ENCODE data around the gene HHATL.
A peak's percentile ranks its signal among the peaks of the same experiment; 100 is the strongest.

The HHATL gene

DNA sequence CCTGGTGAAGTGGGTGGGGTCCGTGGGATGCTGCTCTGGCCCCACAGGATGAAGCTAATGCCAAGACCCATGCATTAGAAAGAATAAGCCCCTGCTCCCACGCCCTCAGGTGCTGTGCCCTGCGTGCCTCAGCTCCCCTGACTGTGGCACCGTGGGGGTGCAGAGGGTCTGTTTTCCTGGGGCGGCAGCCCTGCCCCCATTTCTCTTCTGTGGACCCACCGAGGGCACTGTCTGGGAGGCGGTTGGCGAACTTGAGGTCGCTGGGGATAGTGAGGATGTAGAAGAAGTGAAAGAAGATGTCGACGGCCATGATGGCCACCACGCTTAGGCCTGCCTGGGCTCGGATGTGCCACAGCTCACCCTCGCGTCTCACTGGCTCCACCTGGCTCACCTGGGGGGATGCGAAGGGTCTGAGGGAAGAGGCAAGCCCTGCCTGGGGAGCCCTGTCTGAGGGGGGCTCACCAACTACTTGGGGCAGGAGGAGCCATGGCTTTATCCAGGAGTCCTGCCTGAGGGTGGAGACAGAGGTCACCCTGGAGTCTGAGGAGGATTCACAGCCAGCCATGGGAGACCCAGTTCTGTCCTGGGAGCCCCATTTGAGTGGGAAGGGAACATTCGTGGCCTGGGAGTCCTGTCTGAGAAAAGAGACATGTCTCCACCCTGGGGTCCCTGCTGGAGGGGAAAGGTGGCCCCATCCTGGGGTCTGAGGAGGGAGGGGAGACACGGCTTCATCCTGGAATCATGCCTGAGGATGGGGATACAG lies 5.1 kb downstream of the HHATL start:
- peak; percentile 15 for DNase-seq

DNA sequence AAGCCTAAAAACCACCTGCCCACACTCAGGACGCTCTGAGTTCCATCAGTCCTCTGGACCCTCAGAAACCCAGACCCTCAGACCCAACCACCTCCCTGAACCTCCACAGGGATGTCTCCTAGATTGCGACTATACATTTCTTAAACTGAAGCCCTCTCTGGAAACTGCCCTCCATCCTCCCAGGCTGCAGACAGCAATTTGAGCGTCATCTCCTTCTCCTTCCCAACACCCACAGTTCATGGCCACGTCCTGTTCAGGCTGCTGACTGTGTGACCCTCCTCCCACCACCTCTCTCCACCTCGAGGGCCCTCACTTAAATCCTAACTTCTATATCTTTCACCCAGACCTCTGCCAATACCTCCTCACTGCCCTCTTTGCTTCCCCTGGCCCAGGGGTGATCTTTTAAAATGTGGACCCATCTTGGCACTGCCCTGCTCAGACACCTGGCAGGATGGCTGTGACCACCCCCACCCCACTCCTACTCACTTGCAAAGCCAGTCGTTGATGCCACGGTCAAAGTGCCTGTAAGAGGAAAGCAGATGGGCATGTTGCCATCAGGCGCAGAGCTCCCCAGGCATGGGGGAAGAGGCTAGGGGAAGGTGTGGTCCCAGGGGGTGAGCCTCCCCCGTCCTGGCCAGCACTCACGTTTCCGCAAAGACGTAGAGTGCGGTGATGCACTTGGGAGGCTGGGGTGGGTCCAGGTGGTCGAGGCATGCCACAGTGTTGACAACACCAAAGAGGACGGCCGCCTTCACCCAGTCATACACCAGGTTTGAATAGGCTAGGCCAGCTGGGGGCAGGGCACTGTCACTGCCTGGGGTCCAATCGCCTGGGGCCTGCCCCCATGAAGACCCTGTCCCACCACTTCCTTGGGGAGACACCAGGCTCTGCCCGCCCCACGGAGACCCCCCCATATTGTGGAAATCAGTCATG lies 6.0 kb downstream of the HHATL start:
- no peak for DNase-seq

DNA sequence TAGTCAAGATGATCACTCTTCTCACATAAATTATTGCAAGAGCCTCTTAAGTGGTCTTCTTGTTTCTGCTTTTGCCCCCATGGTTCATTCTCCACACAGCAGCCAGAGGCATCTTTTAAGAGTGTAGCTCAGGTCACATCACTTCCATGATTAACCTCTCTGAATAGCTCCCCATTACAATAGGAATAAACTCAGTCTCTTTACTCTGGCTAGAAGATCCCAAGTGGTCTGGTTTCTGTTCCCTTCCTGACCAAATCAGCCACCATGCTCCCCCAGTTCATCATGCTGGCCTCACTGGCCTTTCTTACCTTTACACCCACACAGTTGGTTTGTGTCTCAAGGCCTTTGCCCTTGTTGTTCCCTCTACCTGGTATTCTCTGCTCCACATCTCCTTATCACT lies 8.2 kb downstream of the HHATL start:
- no peak for DNase-seq

DNA sequence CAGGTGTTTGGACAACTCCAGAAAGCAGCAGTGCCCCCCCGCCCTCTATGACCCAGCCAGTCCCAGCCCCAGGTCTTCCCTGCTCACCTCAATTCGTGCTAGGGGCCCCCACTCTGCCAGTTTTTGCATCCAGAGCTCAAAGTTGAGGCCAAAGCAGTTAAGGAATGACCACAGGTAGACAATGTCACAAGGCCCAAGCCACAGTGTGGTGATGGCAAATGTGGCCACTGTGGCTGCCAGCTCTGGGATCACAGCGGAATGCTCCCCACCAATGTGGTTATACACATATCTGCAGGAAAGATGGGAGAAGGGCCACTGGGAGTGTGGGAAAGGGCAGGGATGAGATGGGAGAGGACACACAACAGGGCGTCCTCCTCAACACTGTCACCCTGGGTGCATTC lies 9.1 kb downstream of the HHATL start:
- DNase-seq: peak; percentile 6

DNA sequence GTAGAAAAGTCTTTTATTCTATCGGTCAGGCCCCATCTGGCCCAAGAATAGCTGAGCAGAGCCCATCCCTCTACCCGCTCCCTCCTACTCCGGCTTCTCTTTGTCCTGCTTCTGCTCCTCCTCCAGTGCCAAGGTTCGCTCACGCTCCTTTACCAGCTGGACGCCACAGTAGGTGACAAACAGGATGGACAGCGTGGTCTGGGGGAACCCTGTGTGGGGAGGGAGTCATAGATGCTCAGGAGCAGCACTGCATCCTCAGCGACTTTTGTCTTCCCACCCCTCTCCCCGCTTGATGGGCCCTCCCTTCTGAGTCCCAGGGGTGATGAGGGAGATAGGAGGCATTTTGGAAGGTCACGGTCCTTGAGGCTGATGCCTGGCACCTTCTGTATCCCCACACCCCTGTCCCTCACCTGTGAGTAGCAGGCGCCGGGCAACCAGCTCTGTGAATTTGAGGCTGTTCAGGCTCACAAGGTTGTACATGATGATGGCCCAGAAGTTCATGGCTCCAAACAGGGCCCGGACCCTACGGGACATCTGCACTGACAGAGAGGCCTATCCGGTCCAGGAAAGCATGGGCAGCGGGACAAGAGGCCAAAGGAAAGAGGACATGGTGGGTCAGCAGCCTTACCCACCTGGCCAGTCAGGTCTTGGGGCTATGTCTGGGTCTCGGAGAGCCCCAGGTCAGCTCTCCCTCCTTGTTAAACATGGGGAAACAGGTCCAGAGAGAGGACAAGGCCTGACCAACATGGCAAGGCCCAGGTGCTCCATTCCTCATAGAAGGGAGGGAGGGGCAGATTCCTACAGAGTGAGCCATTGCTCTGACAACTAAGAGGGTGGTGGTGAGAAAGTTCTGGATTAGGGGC lies 9.7 kb downstream of the HHATL start:
- peak; percentile 12 for DNase-seq

DNA sequence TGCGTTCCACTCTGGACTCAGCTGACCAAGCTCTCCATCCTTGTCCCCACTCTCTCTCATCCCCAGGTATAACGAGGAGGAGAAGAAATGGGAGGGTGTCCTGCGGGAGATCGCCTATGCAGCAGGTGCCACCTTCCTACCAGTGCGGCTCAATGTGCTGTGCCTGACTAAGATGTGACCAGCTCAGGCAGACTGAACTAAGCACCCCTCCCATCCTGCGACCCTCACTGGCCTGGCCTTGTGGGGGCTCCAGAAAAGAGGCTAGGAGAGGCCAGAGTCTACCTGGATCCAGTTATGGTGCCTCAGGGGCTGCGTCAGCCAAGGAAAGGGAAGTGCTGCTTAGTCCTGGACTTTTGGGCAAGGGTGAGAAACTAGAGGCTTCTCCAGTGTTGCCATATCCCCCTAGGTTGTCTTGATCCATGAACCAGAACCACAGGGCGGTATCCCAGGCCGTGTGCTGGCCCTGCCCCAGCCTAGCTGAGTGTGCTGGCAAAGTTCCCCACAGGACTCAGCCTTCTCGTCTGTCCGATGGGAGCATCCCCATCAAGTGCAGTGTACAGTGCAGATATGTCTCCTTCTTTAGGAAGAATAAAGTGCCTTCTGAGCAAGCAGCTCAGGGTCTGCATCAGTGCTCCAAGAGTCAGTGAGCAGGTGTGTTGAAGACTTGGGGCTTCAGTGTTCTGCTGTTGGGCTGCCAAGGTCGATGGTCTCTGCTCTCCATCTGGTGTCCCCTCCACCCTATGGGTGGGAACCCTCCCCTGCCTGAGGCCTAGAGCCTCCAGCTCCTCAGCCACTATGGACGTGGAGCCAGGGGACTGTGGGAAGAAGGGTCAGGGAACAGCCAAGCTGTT lies 10.6 kb downstream of the HHATL start:
- DNase-seq: peak; percentile 15

DNA sequence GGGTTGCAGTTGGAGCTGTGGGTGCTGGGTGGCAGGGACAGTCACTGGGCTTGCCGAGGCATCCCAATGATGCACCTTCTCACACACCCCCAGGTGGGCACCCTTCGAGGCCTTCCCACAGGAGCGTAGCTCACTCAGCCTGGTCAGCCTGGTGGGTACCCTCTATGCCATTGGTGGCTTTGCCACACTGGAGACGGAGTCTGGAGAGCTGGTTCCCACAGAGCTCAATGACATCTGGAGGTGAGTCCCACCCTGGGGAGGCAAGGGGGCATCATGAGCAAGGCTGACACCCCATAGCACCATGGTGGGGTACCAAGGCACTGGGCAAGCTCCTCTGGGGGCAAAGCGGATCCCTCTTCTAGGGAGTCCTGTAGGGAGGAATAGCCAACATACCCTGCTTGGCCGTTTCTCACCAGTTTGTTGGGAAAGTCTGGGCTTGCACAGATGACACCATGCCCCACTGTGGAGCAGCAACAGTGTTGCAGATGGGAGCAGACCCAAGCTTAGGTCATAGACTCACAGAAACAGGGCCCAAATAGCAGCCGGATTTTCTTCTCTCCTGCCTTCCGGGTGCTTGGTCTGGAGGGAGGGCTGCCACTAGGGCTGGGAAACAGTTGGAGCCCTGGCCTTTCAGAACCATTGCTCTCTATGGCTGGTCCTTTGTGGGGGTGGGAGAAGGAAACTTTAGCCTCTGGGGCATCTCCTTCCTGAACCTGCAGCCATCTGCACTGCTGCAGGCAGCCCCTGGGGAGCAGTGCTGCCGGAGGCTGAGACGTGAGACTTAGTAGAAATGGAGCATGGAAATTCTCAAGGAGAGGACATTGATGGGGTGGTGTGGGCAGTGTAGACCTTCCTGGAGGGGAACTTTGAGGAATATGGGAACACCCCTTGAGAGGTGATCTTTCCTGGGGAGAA lies 11.6 kb downstream of the HHATL start:
- peak; percentile 5 for DNase-seq

DNA sequence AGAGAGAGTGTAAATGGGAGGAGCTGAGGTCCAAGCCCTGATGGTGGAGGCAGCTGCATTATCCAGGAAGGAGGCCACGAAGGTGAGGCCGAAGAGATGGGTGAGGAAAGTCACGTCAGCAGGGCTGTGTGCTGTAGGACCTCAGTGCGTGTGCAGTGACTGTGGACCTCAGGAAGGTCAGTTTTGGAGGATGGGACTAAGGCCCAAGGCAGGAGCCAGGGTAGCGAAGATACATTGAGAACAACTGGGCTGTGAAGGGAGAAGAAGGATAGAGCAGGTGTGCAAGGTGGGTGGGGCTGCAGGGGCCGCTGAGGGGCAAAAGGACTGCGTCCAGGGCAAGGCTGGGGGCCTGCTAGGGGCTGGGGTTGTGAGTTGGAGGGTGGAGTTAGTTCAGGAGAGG lies 12.4 kb downstream of the HHATL start:
- DNase-seq: no peak

DNA sequence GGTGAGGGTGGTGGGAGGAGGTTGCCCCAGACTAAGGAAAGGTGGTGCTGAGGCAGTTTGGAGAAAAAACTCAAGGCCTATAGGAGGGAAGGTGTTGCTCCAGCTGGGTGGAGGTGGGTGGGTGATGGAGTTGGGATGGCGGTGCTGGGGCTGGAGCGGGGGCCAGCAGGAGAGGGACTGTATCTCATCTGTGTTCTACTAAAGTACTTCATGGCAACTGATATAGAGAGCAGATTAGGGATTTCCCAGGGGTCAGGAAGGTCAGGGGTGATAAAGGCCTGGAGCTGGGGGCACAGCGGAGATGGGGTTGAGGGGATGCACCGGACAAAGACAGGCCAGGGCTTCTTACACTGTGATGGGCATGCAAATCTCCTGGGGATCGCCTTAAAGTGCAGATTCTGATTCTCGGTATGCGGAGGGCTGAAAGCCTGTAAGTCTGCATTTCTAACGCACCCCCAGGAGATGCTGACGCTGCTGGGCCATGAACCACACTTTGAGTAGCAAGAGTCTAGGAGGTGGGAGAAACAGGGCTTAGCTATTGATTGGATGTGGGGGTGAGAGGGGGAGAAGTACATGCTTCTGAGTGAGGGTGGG lies 13.1 kb downstream of the HHATL start:
- no peak for DNase-seq

DNA sequence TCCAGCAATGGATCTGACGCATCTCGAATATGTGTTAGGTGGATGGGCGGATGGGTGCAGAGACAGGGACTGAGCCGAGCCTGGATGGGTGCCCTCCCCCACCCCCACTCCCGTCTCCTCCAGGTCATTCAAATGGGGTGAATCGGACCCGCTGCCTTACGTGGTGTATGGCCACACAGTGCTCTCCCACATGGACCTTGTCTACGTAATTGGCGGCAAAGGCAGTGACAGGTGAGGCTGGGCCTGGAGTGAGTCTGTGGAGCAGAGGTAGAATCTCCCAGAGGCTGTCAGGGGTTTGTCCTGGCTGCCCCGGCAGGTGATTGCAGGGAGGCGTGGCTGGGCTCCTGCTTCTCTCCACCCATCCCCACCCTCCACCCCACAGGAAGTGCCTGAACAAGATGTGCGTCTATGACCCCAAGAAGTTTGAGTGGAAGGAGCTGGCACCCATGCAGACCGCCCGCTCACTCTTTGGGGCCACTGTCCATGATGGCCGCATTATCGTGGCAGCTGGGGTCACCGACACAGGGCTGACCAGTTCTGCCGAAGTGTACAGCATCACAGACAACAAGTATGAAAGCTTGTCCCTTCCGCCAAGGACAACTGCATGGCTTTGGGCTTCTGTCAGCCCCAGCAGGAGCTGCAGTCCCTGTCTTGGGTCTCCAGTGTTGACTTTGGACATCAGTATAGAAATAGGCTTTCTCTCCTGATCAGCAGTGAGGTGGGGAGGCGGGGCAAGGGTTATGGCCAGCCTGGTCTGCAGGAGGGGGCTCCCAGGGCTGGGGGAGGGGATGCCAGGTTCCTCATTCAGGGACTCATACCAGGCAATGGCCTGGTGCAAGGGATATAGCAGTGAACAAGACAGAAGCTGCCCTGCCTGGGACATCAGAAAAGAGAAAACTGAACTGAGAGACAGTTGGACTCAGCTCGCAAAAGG lies 13.8 kb downstream of the HHATL start:
- no peak for DNase-seq

DNA sequence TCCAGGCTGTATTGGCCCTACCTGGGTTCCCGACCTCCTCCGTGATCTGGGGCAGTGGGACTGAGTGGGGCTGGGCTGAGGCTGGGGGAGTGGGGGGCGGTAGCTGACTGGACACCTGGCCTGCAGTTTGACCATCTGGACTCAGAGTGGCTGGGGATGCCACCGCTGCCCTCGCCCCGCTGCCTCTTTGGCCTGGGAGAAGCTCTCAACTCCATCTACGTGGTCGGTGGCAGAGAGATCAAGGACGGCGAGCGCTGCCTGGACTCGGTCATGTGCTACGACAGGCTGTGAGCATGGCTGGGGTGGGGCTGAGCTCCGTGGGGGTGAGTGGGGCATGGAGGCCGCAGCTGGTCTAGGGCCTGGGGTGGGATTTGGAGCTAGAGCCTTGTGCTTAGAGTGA lies 14.6 kb downstream of the HHATL start:
- DNase-seq: no peak

DNA sequence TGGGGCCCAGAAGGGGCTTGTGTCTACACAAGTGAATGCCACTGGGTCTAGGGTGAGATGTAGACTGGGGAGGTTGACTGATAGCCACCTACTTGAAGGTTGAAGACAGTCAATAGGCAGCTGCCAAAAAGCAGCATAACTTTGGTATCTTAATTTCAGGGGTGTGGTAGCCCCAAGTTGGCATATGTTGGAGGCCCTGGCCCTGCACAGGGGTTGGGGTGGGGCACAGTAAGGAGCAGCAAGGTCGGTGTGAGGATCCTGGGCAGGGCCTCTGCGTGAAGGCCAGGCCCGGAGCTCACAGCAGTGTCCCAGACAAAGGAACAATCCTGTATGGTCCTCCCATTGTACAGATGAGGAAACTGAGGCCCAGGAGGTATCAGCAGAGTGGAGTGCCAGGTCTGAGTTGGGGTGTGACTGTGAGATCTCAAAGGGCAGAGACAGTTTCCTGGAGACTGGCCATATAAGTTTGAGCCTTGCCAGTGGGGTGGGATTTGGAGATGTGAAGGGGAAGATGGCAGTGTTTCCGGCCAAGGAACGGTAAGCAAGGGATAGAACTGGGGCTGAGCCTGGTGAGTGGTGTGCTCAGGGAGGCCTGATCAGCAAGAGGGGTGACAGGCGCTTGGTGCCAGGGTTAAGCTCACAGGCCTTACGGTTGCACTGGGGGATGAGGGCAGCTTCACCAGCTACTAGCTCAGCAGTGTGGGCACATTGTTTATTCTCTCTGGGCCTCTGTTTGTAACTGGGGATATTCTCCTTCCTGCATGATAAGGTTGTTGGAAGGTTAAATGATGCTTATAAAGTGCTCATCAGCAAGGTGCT lies 15.6 kb downstream of the HHATL start:
- DNase-seq: no peak

DNA sequence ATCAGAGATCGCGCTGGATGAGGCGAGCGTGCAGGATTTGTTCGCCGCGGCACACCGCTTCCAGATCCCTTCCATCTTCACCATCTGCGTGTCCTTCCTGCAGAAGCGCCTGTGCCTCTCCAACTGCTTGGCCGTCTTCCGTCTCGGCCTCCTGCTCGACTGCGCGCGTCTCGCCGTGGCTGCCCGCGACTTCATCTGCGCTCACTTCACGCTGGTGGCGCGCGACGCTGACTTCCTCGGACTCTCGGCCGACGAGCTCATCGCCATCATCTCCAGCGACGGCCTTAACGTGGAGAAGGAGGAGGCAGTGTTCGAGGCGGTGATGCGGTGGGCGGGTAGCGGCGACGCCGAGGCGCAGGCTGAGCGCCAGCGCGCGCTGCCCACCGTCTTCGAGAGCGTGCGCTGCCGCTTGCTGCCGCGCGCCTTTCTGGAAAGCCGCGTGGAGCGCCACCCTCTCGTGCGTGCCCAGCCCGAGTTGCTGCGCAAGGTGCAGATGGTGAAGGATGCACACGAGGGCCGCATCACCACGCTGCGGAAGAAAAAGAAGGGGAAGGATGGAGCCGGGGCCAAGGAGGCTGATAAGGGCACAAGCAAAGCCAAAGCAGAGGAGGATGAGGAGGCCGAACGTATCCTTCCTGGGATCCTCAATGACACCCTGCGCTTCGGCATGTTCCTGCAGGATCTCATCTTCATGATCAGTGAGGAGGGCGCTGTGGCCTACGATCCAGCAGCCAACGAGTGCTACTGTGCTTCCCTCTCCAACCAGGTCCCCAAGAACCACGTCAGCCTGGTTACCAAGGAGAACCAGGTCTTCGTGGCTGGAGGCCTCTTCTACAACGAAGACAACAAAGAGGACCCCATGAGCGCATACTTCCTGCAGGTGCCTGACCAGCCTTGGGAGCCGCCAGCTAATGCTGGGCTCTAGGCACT lies 16.4 kb downstream of the HHATL start:
- DNase-seq: no peak

DNA sequence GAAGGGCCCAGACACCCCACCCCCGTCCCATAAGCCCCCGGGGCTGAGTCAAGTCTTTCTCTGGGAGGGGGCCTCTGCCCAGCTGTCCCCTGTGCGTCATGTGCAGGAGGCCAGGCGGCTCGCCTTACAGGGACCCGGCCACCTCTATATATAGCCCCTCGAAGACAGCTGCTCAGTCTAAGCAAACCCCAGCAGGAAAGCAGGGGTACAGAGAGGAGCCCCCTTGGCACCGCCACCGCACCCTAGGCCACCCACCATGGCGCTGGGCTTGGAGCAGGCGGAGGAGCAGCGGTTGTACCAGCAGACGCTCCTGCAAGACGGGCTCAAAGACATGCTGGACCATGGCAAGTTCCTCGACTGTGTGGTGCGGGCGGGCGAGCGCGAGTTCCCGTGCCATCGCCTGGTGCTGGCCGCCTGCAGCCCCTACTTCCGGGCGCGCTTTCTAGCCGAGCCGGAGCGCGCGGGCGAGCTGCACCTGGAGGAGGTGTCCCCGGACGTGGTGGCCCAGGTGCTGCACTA lies 17.2 kb downstream of the HHATL start, which contains the start of gene KLHL40:
KLHL40 (plus strand) TSS at position 175 of the 519 bp plus-strand sequence; CDS start at position 257, 82 bp downstream.
- DNase-seq: no peak

DNA sequence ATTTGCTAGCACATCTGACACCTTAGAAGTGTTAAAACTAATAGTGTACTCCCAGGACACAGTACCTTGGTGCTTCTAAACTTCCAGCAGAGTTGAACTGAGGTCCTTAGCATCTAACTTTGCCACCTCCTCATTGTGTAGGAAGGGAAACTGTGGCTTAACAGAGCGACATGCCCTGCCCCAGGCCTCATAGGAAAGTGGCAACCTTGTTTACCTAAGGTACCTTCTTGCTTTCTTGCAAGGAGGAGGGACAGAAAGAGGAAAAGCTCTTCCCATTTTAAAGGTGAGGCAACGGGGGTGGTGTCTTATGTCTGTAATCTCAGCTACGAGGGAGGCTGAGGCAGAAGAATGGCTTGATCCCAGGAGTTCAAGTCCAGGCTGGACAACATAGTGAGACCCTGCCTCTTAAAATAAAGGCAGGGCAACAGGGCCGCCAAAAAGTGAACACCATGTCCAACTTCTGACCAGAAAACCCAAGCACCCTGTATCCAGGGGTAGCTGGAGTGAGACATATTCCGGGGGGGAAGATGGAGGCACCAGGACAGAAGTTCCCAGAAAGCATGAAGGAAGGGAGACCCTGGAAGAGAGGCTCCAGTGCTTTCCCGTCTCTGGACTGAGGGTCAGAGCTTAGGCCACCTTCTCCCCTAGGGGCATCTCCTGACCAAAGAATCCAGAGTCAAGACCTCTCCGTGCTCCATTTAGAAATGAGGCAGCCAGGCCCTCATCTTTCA lies 17.8 kb downstream of the HHATL start:
- no peak for DNase-seq

Data from CD4-positive, alpha-beta T cell treated with Interleukin-15 for 1 hour (primary cell).